Measurements from ENCODE around the gene SARS2.
"Not testable (repeated sequence)": the region's sequence is repeated elsewhere in the genome, so short reads cannot be mapped to it uniquely, and the experiment has no call there.

Gene SARS2

DNA sequence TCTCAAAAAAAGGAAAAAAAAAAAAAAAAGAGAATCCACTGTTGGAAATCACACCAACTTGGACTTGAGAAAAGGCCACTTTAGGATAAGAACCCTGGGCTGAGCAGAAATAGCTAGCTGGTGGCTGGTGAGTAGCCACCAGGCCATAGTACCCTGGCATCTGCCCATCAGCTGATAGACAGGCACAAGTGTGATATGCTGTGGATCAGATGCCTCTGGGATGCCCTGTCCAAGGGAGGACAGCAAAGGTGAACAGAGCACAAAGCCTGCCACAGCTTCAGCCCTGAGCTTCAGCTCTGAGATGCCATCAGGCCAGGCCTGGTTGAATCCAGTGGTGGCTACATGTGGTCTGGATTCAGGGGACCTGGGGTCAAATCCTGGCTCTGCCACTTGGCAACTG is 39.9 kb downstream of the SARS2 start:
- DNase-seq, result no peak

DNA sequence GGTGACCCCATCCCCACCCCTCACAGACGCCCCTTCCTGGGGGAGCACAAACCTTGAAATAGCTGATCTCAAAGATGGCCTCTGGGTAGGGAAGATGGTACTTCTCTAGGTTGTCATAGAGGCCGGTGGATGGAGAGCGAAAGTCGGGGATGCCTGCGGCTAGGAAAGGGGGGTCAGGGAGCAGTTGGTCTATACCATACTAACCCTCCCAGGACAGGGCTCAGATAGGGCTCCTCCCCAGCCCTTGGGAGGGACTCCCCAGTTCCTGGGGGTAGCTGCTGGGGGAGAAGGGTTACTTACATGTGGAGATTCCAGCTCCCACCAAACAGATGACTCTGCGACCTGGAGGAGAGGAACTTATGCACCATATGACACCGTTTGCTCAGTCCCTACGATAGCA is 40.8 kb downstream of the SARS2 start:
- DNase-seq, result no peak

DNA sequence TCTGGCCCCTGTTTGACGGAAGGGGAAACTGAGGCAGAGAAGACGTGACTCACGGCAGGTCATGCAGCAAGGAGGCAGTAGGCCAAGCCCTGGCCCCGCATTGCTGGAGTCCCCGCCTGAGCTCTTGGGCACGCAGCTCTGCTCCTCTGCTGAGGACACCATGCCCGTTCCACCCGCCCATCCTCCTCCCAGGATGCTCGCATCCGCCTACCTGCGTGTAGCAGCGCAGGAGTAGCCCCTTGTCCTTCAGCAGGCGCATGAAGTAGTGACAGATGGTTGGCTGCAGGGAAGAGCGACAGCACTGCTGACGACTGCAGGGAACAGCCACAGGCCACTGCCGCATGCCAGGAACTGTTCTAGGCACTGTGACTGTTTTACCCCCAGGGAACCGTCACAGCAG is 41.7 kb downstream of the SARS2 start:
- DNase-seq, result no peak

DNA sequence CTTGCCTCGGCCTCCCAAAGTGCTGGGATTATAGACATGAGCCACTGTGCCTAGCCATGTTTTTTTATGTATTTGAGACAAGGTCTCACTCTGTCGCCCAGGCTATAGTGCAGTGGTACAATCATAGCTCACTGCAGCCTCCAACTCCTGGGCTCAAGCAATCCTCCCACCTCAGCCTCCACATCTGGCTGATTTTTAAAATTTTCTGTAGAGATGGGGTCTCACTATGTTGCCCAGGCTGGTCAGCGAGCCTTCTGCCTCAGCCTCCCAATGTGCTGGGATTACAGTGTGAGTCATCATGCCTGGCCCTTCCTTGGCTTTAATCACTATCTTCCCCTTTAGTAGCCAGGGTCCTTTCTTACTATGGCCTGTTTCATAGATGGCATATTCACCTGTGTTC is 45.9 kb downstream of the SARS2 start:
- DNase-seq, result not testable (repeated sequence)

DNA sequence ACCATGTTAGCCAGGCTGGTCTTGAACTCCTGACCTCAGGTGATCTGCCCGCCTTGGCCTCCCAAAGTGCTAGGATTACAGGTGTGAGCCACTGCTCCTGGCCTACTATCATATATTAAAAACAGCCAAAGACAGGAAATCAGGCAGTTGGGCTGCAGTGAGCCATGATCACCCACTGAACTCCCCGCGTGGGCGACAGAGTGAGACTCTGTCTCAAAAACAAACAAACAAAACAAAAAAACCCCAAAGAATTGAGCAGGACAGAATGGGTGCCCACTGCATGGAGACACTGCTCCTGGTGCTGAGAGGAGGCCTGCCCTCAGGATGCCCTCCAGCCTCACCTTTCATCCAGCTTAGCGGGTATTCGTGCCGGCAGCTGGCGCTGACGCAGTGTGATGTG is 47.3 kb downstream of the SARS2 start:
- no peak for DNase-seq

DNA sequence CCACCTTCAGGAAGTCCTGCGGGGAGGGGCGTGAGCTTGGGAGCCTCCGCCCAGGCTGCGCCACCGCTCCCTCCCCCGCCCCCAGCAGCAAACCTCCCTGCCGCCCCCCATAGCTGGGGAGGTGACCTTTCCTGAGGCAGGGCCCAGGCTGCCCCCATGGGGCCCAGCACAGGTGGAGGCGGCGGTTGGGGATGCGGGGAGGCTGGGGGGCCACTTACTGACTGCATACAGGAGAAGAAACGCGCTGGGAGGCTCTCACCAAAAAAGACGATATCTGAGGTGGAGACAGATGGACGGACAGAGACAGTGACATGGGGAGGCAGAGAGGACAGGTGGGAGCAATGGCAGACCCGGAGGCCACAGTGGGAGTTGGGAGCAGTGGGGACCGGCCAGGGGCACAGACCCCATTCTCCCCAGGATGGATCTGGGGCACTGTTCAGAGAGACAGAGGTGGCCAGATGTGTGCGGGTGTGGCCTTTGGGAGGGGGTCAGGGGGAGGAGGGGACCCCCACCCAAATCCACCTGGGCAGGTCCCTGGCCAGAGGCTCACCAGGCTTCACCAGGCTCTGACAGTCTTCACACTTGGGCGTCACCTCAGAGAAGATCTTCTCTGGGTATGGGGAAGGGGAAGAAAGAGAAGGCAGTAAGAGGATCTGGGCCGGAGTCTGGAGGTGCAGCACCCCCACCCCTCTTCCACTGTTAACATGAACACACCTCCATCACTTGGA is 49.5 kb downstream of the SARS2 start:
- no peak for DNase-seq

DNA sequence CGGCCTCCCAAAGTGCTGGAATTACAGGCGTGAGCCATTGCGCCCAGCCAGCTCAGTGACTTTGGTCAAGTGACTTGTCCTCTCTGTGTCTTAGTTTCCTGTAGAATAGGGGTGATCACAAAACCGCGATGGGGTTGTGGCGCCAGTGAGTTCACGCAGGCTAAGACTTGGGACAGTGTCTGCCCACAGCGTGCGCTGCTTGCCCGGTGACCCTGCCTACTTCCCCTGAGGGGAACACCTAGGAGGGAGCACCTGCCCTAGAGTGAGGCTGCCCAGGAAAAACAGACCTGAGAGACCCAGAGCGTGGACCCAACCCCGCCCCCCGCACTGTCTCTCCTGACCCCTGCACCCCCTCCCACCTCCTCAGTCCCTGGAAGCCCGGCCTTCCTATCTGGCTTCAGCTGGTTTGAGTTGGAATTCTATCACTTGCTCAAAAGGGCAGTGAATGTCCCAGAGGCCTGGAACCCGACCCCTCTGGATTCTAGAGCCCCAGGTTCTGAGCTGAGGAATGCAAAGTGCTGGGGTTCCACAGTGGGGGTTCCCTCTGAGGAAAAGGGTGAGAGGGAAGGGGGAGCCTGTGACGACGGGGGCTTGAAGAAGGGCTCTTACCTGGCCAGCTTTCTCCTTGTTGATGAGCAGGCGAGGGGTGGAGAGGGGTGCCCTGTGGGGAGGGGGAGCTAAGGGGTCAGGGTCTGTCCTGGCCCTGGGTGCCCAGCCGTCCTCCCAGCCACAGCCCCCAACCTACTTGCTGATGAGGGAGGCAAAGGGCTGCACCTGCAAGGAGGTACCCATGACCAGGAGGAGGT is 50.3 kb downstream of the SARS2 start:
- DNase-seq, result no peak

DNA sequence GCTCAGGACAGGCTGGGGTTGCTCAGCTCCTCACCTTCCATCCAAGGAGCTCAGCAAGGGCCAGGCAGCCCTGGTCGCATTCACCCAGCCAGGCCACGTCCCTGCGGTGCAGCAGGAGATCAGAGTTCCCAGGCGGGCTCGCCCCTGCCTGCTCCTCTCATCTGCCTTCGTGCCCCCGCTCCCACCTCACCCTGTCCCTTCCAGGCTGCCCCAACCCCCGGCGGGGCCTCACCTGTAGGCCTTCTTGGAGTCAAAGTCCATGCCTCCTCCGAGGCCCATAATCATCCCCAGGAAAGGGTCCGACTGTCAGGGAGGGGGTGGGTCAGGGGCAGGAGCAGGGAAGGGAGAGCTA is 51.2 kb downstream of the SARS2 start:
- DNase-seq, result no peak

DNA sequence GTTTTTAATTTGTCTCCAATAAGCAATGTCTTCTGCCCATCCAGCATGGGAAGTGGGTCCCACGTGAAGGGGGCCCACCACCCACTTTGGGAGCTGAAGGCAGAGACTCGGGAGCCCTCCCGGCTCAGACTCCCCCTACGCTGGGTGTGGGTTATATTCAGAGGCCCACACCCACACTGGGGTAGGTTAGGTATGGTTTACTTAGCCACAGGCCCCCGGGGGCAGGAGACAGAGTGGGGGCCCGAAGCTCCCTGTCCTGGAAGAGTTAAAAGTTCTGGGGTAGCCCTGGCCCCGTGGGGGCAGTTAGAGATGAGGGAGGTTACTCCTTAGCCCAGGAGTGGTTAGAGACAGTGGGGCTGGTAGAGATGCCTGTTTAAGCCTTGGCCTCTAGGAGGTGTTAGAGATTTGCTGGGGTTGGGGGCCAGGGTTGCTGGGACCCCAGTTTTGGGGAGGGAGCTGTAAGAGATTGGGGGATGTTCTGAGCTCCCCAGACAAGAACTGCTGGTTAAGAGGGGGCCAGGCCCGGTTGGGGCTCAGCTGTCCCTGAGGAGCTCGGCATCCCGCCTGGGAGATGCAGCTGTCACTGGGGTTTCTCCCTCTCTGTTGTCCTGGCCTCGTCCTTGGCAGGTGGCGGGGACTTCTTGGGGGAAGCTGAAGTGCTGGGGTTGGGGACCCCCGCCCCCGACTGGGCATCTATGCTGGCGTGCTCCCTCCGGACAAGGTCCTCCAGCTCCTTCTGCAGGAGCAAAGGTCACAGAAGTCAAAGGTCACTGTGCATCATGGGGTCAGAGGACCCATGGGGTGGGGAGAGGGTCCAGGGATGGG is 51.8 kb downstream of the SARS2 start:
- DNase-seq, result no peak

DNA sequence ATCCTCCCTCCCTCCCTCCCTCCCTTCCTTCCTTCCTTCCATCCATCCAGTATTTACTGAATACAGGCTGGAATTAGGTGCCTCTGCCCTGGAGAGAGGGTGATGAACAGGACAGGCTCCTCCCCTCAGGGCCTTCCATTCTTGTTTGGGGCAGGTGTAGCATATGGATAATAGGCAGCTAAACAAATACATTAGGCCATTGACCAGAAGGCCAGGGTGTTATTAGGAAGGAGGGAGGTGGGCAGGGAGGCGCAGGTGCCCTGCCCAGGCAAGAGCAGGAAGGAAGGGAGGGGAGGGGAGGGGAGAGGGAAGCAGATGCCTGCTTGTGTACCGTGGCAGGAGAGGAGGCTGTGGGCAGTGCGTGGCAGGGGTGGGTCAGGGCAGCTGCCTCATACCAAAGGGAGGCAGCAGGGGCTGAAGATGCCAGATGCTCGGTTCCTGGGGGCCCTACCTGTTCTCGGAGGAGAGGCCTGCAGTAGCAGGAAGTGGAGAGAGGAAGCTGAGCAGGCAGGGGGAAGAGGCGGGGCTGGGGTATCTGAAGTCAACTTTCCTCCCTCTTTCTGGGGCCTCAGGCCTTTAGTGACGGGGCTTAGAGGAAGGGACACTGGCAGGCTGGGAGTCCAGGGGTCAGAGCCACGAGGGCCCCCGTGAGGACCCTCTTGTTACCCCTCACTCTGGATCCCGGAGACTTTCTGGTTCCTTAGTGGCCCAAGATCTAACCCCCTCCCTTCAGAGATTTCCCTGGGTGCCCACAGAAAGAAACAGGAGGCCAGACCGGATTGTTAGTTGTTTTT is 52.6 kb downstream of the SARS2 start, which contains the start of gene RINL:
Gene RINL, minus strand, starts transcription at position 495 of the 794 bp plus-strand sequence. CDS start 1,533 bp downstream, outside the sequence.
- DNase-seq, result peak; percentile 69

DNA sequence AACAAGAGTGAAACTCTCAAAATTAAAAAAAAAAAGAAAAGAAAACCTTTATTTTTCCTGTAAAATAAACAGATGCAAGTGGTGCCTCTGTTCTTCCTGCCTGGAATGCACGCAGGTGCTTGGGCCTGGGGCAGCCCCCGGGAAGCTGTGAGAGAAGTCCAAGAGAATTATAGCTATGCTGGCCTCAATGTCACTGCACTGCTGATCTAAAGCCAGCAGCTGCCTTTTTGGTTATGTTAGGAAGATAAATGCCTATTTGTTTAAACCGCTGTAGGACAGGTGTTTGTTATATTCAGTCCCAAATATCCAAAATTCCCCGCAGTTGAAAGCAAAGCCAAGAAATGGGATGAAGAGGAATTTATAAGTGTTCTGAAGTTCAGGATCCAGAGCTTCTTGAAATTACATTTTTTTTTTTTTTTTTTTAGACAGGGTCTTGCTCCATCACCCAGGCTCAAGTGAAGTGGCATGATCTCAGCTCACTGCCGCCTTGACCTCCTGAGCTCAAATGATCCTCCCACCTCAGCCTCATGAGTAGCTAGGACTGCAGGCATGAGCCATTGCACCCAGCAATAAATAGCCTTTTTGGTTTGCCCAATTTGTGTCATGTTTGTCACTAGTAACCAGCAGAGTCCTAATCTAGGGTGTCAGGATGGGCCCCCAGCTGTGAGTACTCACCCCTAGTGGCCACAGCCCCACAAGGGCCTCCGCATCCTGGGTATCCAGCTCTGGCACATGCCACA is 54.7 kb downstream of the SARS2 start:
- no peak for DNase-seq

DNA sequence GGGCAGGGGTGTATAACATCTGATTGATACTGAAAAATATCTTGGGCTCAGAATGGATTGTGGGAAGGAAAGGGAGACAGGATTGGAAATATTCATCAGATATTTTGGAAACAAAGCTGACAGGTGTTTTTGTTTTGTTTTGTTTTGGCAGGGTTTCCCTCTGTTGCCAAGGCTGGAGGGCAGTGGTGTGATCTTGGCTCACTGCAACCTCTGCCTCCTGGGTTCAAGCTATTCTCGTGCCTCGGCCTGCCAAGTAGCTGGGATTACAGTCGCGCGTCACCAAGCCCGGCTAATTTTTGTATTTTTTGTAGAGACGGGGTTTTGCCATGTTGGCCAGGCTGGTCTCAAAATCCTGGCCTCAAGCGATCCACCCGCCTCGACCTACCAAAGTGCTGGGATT is 57.2 kb downstream of the SARS2 start:
- not testable (repeated sequence) for DNase-seq

DNA sequence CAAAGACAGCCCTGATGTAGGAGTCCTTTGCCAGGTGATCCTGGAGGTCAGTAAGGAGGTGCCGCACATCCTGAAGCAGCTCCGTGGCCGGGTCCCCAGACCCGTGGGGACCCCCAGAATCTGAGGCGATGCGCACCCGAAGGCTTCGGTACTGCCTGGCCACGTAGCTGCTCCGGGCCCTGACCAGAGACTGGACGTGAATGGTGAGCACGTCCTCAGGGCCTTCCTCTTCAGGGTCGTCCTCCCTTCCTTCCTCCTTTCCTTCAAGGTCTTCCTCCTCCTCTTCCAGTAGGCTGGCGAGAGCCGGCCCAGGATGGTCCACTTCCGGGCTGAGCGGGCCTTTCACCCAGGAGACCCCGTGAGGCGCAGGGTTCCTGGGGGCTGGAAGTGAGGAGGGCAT is 60.0 kb downstream of the SARS2 start:
- no peak for DNase-seq

DNA sequence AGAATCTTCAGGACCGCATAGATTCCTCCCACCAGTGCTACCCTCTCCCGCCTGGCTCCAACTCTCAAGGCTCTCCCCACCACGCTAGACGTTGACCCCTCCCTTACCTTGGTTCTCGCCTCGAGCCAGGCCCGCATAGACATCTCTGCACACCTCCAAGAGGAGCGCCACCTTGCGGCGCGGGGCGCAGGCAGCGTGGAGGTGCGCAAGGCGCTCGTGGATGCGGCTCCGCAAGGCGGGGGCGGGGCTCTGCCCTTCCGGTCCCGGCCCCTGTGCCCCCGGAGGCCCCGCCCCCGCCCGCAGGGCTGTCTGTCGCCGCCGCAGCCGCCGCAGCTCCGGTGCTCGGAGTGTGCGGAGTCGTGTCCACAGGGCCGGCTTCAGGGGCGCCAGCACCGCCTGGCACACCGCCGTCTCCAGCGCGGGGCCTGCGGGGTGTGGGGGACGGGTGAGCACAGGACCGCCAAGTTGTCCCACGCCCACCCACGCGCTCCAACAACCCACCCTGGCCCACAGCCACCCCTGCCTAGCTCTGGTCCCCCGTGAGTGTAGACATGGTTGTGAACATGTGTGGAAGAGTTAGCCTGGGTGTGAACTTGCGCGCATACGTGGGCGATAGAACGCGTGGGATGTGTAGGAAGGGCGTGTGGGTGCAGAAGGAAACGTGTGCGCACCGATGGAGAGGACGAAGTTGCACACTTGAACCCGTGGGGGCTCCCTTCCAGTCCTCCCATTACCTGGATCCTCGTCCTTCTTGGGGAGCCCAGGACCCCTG is 60.5 kb downstream of the SARS2 start:
- peak; percentile 92 for DNase-seq

DNA sequence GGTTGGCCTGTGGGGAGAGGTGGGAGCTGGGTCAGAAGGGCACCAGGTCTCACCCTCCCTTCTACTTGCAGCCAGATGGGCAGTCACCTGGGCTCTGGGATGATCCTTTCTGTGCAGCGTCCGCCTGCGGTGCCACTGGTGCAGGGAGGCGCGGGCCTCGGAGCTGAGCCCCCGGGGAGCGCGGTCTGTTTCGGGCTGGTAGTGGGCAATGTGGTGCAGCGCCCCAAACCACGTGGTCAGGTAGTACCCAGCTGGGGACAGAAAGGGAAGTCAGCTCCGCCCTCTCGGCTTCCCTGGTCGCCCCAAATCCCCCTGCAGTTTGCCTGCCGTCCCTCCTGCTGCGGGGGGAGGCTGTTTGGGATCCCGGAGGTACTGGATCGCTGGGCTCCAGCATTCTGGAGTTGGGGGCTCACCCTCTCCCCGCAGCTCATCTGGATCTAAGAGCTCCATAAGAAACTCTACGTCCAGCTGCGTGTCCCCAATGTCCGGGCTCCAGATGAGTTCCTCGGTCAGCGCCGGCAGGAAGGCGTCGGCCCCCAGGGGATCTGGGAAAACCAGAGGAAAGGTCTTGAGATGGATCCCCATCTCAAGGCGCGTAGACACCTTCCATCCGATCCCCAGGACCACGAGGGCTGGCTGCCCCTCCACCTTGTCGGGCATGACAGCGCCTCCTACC is 61.3 kb downstream of the SARS2 start:
- DNase-seq, result peak; percentile 21

DNA sequence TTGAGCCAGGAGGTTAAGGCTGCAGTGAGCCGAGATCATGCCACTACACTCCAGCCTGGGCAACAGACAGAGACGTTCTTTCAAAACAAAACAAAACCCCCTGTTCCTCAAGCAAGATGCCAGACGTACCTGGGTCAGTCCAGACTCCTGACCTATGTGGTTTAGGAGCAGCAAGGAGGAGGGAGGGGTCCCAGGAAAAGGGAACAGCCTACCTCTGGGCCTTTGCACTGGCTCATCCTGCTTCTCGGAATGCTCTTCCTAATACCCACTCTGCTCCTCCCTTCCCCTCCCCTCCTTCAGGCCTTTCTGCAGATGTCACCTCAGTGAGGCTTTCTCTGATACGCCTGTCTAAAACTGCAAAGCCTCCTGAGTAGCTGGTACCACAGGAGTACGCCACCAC is 62.0 kb downstream of the SARS2 start:
- no peak for DNase-seq

DNA sequence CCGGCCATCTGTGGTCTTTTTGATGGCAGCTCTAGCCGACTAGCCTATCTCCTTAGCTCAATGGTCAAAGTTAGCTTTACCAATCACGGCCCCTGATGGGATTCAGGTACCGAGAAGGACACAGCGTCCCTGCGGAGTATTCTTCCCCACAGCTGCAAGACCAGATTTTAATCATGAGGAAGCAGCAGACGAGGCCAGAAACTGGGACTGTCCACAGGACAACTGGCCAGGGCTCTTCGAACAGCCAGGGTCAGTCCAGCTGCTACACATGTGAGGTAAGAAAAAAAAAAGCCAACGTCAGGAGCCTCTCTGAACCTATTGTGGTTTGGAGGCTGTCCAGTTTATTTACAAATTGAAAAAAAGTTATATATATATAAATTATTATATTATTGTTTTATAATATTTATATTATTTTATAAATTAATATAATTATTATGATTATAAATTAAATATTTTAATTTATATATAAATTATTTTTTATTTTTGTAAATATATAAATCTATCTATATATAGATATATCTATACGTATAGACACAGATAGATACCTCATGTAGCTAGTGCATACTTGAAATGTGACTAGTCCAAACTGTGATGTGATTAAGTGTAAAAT is 63.3 kb downstream of the SARS2 start:
- no peak for DNase-seq

Measured in central memory CD4-positive, alpha-beta T cell (primary cell).